Measurements from ENCODE around the gene CDK14. TPM values are rescaled to one million over a fixed set of nuclear protein-coding genes. Genes with fewer than 3 reads are reported as not detected.

CDK14 gene
- polyA plus RNA-seq, 1 donor, result 9.7 TPM

- Histone ChIP-seq H3K27me3 (ENCODE audit: control insufficient read depth, insufficient read depth, low read length) (no peaks in the 10 kb centered on the region), H3K4me3 (ENCODE audit: low read length) (no peak overlapping the region), H3K36me3 (ENCODE audit: control insufficient read depth, insufficient read depth, low read length) (no peaks in the 10 kb centered on the region), H3K4me1 (ENCODE audit: control insufficient read depth, insufficient read depth, low read length) (no peaks in the 10 kb centered on the region), H3K9me3 (ENCODE audit: control insufficient read depth, low read depth, low read length) (no peaks in the 10 kb centered on the region), H3K27ac (ENCODE audit: low read length) (no peak overlapping the region)
- no peak for DNase-seq
- 100% methylated on average over 2 of the region's 4 CpGs for WGBS (ENCODE audit: insufficient coverage, low lambda C conversion rate)
Observed at GRCh38 chr7:91091631-91092030, 495.5 kb downstream of the CDK14 start.

GRCh38 chr7:91093181-91093580 lies 497.1 kb downstream of the CDK14 start:
- 100% methylated on average over 1 of the region's 3 CpGs for WGBS (ENCODE audit: insufficient coverage, low lambda C conversion rate)
- DNase-seq, result no peak
- no peaks in the 10 kb centered on the region for H3K36me3 ChIP-seq (ENCODE audit: control insufficient read depth, insufficient read depth, low read length)

GRCh38 chr7:91098566-91098965 lies 502.4 kb downstream of the CDK14 start:
- Histone ChIP-seq H3K36me3 (ENCODE audit: control insufficient read depth, insufficient read depth, low read length) (no peaks in the 10 kb centered on the region), H3K4me3 (ENCODE audit: low read length) (no peak overlapping the region), H3K9me3 (ENCODE audit: control insufficient read depth, low read depth, low read length) (no peaks in the 10 kb centered on the region), H3K4me1 (ENCODE audit: control insufficient read depth, insufficient read depth, low read length) (no peaks in the 10 kb centered on the region), H3K27ac (ENCODE audit: low read length) (no peak overlapping the region), H3K27me3 (ENCODE audit: control insufficient read depth, insufficient read depth, low read length) (no peaks in the 10 kb centered on the region)
- whole genome bisulfite sequencing (ENCODE audit: insufficient coverage, low lambda C conversion rate), result 100% methylated on average over 1 of the region's 1 CpG
- no peak for DNase-seq

More at GRCh38 chr7:91093181-91093580, 497.1 kb downstream of the CDK14 start:
- Histone ChIP-seq H3K4me3 (ENCODE audit: low read length) (no peak overlapping the region), H3K9me3 (ENCODE audit: control insufficient read depth, low read depth, low read length) (no peaks in the 10 kb centered on the region), H3K4me1 (ENCODE audit: control insufficient read depth, insufficient read depth, low read length) (no peaks in the 10 kb centered on the region), H3K27me3 (ENCODE audit: control insufficient read depth, insufficient read depth, low read length) (no peaks in the 10 kb centered on the region), H3K27ac (ENCODE audit: low read length) (no peak overlapping the region)

- Histone ChIP-seq H3K9me3 (ENCODE audit: control insufficient read depth, low read depth, low read length) (no peaks in the 10 kb centered on the region), H3K4me3 (ENCODE audit: low read length) (no peak overlapping the region), H3K27ac (ENCODE audit: low read length) (no peak overlapping the region), H3K36me3 (ENCODE audit: control insufficient read depth, insufficient read depth, low read length) (no peaks in the 10 kb centered on the region), H3K27me3 (ENCODE audit: control insufficient read depth, insufficient read depth, low read length) (no peaks in the 10 kb centered on the region), H3K4me1 (ENCODE audit: control insufficient read depth, insufficient read depth, low read length) (no peaks in the 10 kb centered on the region)
- WGBS (ENCODE audit: insufficient coverage, low lambda C conversion rate), result no CpG with 5 or more reads among the region's 1 CpG
- DNase-seq, result no peak
Observed at GRCh38 chr7:91103363-91103762, 507.2 kb downstream of the CDK14 start.

- H3K4me3 ChIP-seq (ENCODE audit: low read length), result no peak overlapping the region
- H3K27ac ChIP-seq (ENCODE audit: low read length), result no peak overlapping the region
- no peaks in the 10 kb centered on the region for H3K27me3 ChIP-seq (ENCODE audit: control insufficient read depth, insufficient read depth, low read length)
- H3K9me3 ChIP-seq (ENCODE audit: control insufficient read depth, low read depth, low read length), result no peaks in the 10 kb centered on the region
- WGBS (ENCODE audit: insufficient coverage, low lambda C conversion rate), result 68% methylated on average over 2 of the region's 3 CpGs
- no peaks in the 10 kb centered on the region for H3K36me3 ChIP-seq (ENCODE audit: control insufficient read depth, insufficient read depth, low read length)
- no peak for DNase-seq
- H3K4me1 ChIP-seq (ENCODE audit: control insufficient read depth, insufficient read depth, low read length), result no peaks in the 10 kb centered on the region
Observed at GRCh38 chr7:91107460-91107859, 511.3 kb downstream of the CDK14 start.

GRCh38 chr7:91109200-91109599 lies 513.1 kb downstream of the CDK14 start:
- Histone ChIP-seq H3K4me1 (ENCODE audit: control insufficient read depth, insufficient read depth, low read length) (no peaks in the 10 kb centered on the region), H3K9me3 (ENCODE audit: control insufficient read depth, low read depth, low read length) (no peaks in the 10 kb centered on the region), H3K27ac (ENCODE audit: low read length) (no peak overlapping the region), H3K4me3 (ENCODE audit: low read length) (no peak overlapping the region), H3K27me3 (ENCODE audit: control insufficient read depth, insufficient read depth, low read length) (no peaks in the 10 kb centered on the region), H3K36me3 (ENCODE audit: control insufficient read depth, insufficient read depth, low read length) (no peaks in the 10 kb centered on the region)
- DNase-seq, result no peak
- WGBS (ENCODE audit: insufficient coverage, low lambda C conversion rate), result 94% methylated on average over 2 of the region's 3 CpGs

GRCh38 chr7:91112902-91113341 lies 516.8 kb downstream of the CDK14 start:
- Histone ChIP-seq H3K4me1 (ENCODE audit: control insufficient read depth, insufficient read depth, low read length) (no peaks in the 10 kb centered on the region), H3K9me3 (ENCODE audit: control insufficient read depth, low read depth, low read length) (no peaks in the 10 kb centered on the region), H3K27me3 (ENCODE audit: control insufficient read depth, insufficient read depth, low read length) (no peaks in the 10 kb centered on the region), H3K27ac (ENCODE audit: low read length) (no peak overlapping the region), H3K4me3 (ENCODE audit: low read length) (no peak overlapping the region), H3K36me3 (ENCODE audit: control insufficient read depth, insufficient read depth, low read length) (no peaks in the 10 kb centered on the region)
- WGBS (ENCODE audit: insufficient coverage, low lambda C conversion rate), result no CpG with 5 or more reads among the region's 2 CpGs
- peak in 1 of 2 donors; percentile 14 for DNase-seq

- no peaks in the 10 kb centered on the region for H3K4me1 ChIP-seq (ENCODE audit: control insufficient read depth, insufficient read depth, low read length)
- no peak overlapping the region for H3K4me3 ChIP-seq (ENCODE audit: low read length)
- H3K36me3 ChIP-seq (ENCODE audit: control insufficient read depth, insufficient read depth, low read length), result no peaks in the 10 kb centered on the region
- H3K9me3 ChIP-seq (ENCODE audit: control insufficient read depth, low read depth, low read length), result no peaks in the 10 kb centered on the region
- WGBS (ENCODE audit: insufficient coverage, low lambda C conversion rate), result 88% methylated on average over 4 of the region's 6 CpGs
- H3K27me3 ChIP-seq (ENCODE audit: control insufficient read depth, insufficient read depth, low read length), result no peaks in the 10 kb centered on the region
- DNase-seq, result no peak
- no peak overlapping the region for H3K27ac ChIP-seq (ENCODE audit: low read length)
Observed at GRCh38 chr7:91114232-91114631, 518.1 kb downstream of the CDK14 start.

GRCh38 chr7:91126762-91127161 lies 530.6 kb downstream of the CDK14 start:
- H3K27ac ChIP-seq (ENCODE audit: low read length), result no peak overlapping the region
- no peaks in the 10 kb centered on the region for H3K4me1 ChIP-seq (ENCODE audit: control insufficient read depth, insufficient read depth, low read length)
- WGBS (ENCODE audit: insufficient coverage, low lambda C conversion rate), result 94% methylated on average over 2 of the region's 8 CpGs
- no peaks in the 10 kb centered on the region for H3K27me3 ChIP-seq (ENCODE audit: control insufficient read depth, insufficient read depth, low read length)
- no peak overlapping the region for H3K4me3 ChIP-seq (ENCODE audit: low read length)
- no peak for DNase-seq
- H3K36me3 ChIP-seq (ENCODE audit: control insufficient read depth, insufficient read depth, low read length), result no peaks in the 10 kb centered on the region
- no peaks in the 10 kb centered on the region for H3K9me3 ChIP-seq (ENCODE audit: control insufficient read depth, low read depth, low read length)

GRCh38 chr7:91127325-91127724 lies 531.2 kb downstream of the CDK14 start:
- Histone ChIP-seq H3K9me3 (ENCODE audit: control insufficient read depth, low read depth, low read length) (no peaks in the 10 kb centered on the region), H3K4me3 (ENCODE audit: low read length) (no peak overlapping the region), H3K27me3 (ENCODE audit: control insufficient read depth, insufficient read depth, low read length) (no peaks in the 10 kb centered on the region), H3K36me3 (ENCODE audit: control insufficient read depth, insufficient read depth, low read length) (no peaks in the 10 kb centered on the region), H3K27ac (ENCODE audit: low read length) (no peak overlapping the region), H3K4me1 (ENCODE audit: control insufficient read depth, insufficient read depth, low read length) (no peaks in the 10 kb centered on the region)
- WGBS (ENCODE audit: insufficient coverage, low lambda C conversion rate), result no CpG with 5 or more reads among the region's 5 CpGs
- no peak for DNase-seq

- no peaks in the 10 kb centered on the region for H3K9me3 ChIP-seq (ENCODE audit: control insufficient read depth, low read depth, low read length)
- no peaks in the 10 kb centered on the region for H3K36me3 ChIP-seq (ENCODE audit: control insufficient read depth, insufficient read depth, low read length)
- 30% methylated on average over 2 of the region's 3 CpGs for WGBS (ENCODE audit: insufficient coverage, low lambda C conversion rate)
- H3K27ac ChIP-seq (ENCODE audit: low read length), result no peak overlapping the region
- no peak for DNase-seq
- H3K4me3 ChIP-seq (ENCODE audit: low read length), result no peak overlapping the region
- no peaks in the 10 kb centered on the region for H3K27me3 ChIP-seq (ENCODE audit: control insufficient read depth, insufficient read depth, low read length)
- H3K4me1 ChIP-seq (ENCODE audit: control insufficient read depth, insufficient read depth, low read length), result no peaks in the 10 kb centered on the region
Observed at GRCh38 chr7:91127959-91128358, 531.8 kb downstream of the CDK14 start.

Data from large intestine (tissue), 3 donors.